GM21515 (cell line): ENCODE results near the gene CPA4.
"Not testable (repeated sequence)": the region's sequence is repeated elsewhere in the genome, so short reads cannot be mapped to it uniquely, and the experiment has no call there.

Experiments
- ATAC-seq: cut with Tn5 transposase; IDR thresholded peaks from one replicate; pipeline ENCODE4 v1.9.1; 2021; ENCODE audit not compliant: unreplicated experiment

Gene CPA4

DNA sequence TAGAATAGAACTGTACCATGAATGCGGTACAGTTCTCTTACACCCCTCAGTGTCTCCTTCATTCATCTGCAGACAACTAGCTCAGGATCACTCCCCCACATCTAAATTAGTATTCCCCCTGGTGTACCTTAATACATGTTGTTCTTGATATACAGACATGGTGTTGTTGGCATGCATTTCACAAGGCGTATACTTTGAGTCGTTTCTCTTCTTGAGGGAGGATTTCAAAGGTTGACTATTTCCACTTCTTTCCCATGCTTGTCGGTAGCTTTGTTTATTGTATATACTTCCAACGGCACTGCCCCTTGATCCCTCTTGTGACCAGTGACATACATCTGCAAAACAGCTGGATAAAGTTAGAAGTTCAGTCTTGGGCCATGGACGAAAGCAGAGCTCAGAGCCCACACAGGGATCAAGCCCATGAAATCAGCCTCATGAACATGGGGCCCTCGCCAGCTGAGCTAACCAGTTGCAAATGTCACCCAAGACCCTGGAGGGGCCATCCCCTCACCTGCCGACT is 8.6 kb downstream of the CPA4 start:
- no peak for ATAC-seq

DNA sequence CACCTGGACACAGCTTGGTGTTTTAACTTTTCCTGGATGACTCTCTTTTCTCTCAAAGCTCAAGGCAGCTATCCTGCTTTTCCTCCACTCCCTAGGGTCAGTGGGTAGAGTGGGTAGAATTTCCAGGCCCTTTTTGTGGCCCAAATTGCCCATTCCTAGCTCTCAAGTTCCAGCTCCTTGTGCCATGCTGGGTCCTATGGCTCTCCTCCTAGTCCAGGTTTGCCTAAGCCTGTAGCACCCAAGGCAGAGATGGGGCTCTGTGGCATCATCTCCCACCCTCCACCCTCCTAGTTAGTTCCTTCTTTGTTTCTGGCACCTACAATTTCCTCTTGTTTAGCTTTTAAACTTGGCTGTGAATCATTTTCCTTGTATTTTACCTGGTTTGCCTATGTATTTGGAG is 9.7 kb downstream of the CPA4 start:
- no peak for ATAC-seq

DNA sequence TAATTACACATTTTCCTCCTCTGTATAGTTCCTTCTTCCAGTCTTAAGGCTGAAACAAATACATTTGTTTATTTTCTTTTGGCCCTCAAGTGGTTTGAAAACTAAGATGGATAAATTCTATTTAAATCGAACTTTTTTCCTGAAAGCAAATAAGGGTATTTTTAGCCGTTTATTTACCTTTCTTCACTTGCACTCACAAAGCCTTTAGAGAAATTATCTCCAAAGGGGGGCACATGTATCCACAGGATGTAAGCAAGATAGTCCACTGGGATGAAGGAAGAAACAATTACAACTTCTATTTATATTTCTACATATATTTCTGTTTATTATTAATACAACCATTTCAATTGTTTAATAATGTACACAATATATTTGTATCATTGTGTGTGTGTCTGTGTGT is 10.2 kb downstream of the CPA4 start:
- ATAC-seq: no peak

DNA sequence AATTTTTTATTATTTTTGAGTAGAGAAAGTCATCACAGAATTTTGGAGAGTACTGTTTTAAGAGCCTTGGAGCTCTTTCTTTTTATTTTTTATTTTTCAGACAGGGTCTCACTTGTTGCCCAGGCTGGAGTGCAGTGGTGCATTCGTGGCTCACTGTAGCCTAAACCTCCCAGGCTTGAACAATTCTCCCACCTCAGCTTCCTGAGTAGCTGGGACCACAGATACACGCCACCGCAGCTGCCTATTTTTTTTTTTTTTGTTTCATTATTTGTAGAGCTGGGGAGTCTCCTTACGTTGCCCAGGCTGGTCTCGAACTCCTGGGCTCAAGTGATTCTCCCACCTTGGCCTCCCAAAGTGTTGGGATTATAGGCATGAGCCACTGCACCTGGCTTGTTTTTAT is 10.6 kb downstream of the CPA4 start:
- no peak for ATAC-seq

DNA sequence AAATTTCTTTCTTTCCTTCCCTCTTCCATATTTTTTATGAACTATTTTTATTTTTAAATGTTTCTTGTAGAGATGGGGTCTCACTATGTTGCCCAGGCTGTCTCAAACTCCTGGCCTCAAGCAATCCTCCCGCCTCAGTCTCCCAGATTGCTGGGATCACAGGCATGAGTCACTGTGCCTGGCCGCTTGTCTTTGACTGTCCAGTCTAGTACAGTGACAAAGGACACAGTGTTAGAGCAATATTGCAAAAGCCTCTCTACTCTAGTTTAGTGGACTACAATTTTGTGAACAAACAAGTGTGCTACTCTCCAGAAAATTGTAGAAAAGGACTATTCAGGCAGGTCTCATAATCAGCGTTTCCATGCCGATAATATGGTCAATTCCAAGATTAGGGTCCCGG is 11.0 kb downstream of the CPA4 start:
- ATAC-seq: no peak

DNA sequence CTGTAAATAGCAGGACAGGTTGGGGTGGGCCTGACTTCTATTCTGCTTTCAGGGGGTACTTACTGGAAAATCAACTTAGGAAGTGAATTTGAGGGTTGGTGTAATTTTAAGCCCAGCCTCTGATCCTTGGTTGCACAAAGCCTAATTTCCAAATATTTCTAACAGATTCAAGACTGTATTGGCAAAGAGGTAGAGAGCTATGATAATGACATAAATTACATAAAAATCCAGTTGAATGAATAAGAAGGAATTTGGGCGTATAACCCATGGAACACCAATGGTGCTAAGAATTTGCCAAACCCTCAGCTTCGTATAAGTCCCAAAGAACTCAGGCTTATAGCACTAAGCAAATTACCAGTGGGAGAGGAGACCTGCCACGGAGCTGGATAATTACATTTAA is 11.9 kb downstream of the CPA4 start:
- ATAC-seq: no peak

DNA sequence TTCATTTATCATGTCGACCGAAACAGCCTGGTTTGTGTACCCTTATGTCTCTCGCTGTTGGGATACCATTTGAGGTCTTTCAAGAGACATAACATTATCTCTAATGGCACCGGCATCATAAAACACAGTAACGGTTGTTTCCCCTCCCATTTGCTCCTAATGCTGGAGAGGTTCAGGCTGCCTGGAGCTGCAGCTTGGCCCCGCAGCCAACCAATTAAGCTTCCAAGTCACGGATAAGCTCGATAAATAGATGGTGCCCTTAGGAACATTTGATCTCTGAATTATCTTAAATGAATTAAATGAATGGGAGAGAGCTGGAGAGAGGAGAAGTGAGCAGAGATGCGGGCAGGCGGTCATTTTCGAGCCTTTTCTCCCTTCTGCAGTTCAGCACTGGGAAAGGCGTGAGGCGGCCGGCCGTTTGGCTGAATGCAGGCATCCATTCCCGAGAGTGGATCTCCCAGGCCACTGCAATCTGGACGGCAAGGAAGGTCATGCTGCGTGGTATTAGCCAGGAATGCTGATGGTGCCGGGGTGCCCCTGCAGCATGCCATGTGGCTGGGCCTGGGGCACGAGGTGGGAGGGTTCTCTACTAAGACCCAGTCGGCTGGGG is 12.6 kb downstream of the CPA4 start:
- ATAC-seq: no peak

DNA sequence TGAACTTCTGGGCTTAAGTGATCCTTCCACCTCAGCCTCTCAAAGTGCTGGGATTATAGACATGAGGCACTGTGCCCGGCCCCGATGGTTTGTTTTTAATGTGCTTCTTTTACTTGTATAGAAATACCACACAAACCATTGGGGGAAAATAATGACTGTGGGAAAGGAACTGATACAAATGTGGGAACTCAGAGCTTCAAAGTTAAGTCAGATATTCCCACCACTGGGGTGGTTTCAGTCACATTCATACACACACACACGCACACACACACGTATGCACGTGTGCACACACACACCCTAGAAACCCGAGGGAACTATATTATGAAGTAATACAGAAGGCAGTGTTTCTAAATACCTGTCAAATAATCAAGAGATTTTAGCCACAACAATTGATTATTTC is 17.0 kb downstream of the CPA4 start:
- no peak for ATAC-seq

DNA sequence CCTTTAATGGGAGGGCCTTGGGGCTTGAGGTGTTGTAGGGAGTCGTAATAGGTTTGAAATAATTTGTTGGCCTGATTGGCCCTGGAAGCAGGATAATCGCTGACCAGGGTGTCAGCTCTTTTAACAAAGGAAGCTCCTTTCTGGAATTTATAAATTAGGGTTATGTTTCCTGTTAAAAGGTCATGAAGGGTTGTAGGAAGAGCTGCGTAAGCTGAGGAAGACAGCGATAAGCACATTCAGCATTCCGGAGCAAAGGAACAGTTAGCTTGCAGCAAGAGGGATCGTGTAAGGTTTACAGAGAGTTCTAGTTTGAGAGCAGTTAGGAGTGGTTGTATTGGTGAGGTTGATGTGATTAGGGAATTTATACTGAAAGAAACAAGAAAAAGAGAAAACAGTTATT is 21.3 kb downstream of the CPA4 start:
- no peak for ATAC-seq

DNA sequence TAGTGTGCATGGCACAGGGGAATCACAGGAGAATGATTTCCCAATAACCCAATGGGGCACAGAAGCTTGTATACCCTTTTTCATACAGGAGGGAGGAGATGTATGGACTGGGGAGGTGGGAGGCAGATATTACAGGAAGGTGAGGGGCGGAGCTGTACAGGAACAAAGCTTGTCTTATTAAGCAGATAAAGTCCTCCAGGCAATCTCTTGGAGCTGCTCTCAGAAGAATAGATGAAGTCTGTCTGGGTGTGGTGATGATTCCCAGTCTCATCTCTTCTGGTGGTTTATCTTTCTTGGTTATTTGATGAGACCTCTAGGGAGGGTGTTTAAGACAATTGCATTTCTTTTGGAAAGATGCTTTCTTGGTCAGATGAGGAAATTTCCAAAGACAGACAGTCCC is 26.6 kb downstream of the CPA4 start:
- ATAC-seq: no peak

DNA sequence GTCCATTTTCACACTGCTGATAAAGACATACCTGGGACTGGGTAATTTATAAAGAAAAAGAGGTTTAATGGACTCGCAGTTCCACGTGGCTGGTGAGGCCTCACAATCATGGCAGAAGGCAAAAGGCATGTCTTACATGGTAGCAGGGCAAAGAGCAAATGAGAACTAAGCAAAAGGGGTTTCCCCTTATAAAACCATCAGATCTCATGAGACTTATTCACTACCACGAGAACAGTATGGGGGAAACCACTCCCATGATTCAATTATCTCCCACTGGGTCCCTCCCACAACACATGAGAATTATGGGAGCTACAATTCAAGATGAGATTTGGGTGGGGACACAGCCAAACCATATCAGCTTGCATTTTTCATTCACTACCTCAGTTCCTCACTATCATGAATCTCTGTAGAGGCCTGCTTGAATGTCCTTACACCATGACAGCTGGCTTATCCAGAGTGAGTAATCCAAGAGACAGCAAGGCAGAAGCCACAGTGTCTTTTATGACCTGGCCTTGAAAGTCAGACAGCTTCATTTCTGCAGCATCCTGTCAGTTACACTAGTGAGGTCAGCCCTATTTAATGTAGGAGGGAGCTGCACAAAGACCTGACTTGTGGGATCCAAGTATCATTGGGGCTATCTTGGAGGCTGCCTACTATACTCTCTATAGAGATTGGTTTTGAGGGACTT is 28.7 kb downstream of the CPA4 start:
- not testable (repeated sequence) for ATAC-seq

DNA sequence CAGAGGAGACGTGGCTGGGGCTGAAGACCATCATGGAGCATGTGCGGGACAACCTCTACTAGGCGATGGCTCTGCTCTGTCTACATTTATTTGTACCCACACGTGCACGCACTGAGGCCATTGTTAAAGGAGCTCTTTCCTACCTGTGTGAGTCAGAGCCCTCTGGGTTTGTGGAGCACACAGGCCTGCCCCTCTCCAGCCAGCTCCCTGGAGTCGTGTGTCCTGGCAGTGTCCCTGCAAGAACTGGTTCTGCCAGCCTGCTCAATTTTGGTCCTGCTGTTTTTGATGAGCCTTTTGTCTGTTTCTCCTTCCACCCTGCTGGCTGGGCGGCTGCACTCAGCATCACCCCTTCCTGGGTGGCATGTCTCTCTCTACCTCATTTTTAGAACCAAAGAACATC is 29.7 kb downstream of the CPA4 start:
- no peak for ATAC-seq

DNA sequence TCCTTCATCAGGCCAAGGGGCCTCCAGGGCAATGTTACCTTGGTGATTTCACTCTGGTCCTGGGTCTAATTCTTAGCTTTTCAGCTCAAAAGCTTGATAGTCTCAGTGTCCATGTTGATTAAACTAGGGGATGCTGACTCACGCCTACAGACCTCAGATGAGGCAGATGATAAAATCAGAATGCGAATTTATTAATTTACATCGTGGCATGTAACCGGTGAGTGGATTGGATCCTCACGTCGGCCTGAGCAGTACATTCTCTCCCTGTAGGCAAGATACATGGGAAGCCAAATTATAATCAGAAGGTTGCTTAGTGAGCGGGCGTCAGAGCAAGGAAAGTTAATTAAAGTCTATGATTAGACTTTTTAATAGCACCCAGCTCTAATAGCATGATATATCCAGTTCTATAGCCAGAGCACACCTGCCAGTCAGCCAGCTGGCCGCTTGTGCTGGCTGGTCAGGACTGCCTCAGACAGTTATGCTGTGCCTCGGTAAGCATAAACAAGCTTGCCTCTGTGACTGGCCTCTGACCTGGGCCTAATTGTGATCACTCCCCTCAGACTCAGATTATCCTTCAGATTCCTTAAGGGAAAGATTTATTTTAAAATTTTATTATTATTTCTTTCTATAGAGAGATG is 31.5 kb downstream of the CPA4 start:
- ATAC-seq: no peak

DNA sequence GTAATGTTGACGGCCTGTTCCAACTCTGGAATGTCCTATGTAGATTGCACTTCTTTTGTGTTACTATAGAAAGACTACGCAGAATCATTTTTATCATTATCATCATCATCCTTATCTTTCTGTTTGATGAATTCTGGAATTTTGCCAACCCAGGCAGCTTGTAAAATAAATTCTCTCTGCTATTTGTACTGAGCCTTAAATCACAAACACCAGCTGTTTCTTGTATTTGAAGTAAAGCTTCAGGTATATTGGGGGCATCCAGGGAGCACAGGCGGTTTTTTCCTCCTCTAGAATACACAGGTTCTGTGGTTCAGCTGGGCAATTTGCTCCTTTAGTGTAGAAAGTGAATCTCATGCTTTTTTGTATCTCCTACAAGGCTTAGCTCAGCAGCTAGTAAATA is 36.7 kb downstream of the CPA4 start:
- ATAC-seq: no peak

DNA sequence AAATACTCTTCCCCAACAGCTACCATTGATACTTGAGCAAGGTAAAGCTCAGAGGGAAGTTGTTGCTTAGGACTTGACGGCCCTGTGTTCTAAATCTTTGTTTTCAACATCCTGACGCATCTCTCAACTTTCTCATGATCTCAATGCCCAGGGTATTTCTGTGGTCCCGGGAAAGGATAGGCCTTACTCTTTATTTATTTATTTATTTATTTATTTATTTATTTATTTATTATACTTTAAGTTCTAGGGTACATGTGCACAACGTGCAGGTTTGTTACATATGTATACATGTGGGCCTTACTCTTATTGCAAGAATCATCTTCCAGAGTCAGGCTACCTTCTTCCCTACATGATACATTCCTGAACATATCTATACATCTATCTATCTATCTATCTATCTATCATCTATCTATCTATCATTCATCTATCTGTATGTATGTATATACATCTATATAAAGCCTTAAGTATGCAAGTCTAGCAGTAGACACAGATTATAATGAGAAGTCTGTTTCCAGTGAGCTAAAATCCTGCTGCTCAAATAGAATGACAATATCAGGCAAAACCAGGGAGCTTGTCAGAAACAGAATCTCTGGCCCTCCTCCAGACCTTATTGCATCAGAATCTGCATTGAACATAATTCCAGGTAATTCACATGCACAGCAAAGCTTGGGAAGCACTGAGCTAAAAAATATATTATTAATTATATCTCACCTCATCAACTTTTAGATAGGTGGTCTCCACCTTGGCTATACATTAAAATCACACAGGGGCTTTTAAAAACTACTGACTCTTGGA is 39.5 kb downstream of the CPA4 start:
- ATAC-seq: no peak

DNA sequence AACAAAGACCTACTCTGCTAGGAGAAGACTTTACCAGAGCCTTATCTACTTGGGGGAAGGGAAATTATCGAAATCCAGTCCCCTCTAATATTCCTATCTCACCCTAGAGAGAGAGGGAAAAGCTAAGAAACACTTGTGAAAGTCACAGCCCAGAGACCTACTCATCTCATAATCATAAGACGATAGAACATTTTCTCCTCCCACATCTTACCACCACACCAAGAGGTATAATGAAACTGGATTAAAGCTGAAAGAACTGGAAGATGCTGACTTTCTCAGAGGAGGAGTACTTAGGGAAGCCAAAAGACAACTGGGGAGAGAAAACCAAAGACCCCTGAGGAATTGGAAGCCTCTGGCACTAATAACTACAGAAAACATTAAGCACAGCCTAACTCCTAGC is 40.9 kb downstream of the CPA4 start:
- no peak for ATAC-seq

DNA sequence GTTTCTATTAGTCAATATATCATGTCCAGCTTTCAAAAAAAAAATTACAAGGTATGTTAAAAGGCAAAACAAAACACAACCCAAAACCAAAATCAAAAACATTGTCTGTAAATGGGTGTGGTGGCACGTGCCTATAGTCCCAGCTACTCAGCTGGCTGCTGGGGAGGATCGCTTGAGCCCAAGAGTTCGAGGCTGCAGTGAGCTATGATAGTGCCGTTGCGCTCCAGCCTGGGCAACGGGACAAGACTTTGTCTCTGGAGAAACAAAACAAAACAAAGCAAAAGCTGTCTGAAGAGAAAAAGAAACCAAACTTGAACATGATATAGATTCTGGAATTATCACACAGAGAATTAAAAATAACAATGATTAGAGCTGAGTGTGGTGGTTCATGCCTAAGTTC is 41.3 kb downstream of the CPA4 start:
- ATAC-seq: no peak

DNA sequence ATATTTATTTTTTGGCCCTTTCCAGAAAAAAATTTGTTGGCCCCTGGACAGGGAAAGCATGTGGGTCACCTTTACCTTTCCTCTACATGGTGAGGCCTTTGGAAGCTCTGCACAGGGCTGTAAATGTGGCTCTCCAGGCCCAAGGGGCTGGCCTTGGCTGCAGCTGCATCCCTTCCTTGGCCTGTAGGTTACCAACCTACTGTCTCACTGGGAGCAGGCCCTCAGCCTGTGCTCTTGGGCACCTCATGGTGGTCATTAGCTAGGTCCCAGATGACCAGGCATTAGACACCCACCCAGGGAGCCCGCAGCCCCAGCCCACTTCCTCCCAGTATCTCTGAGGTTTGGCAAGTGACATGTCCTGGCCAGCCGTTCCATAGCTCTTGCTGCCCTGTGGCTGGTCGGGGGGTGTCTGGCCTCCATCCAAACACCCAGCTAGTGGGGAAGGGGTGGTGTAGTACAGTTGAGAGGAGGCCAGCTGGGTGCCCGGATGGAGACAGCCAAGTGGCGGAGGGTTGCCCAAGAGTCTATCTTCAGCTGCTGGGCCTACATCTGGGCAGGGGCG is 44.5 kb downstream of the CPA4 start:
- ATAC-seq: no peak

DNA sequence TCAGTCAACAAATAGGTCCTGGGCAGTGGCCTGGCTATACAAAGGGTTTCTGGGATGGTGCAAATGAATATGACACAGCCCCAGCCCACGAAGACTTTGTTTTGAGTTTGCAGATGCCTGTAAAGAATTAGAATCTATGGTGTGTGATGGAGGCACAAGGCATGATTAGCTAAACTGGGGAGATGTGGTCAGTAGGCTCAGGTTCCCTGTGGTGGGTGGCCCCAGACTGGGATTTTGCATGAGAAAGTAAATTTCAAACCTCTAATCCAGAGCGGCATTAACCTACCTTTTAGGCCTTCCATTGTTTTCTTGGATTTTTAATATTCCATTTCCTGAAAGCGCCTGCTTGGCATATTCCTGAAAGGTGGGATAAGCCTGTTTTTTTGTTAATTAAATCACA is 45.3 kb downstream of the CPA4 start:
- ATAC-seq: no peak

DNA sequence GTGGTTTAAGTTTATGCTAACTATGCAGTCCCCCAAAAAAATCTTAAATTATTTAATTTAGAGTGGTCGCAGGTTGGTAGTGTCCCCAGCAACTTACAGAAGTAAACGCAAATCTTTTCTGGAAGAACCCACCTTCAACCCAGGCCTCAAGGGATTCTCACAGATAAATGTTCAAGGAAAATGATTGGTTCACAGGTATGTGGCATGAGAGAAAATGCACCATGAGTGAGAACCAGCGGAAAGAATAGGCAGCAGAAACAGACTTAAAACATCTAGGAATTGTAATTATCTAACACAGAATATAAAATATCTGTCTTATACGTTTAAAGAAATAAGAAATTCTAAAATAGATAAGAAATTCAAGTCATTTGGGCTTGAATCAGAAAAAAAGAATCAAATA is 48.9 kb downstream of the CPA4 start:
- no peak for ATAC-seq

DNA sequence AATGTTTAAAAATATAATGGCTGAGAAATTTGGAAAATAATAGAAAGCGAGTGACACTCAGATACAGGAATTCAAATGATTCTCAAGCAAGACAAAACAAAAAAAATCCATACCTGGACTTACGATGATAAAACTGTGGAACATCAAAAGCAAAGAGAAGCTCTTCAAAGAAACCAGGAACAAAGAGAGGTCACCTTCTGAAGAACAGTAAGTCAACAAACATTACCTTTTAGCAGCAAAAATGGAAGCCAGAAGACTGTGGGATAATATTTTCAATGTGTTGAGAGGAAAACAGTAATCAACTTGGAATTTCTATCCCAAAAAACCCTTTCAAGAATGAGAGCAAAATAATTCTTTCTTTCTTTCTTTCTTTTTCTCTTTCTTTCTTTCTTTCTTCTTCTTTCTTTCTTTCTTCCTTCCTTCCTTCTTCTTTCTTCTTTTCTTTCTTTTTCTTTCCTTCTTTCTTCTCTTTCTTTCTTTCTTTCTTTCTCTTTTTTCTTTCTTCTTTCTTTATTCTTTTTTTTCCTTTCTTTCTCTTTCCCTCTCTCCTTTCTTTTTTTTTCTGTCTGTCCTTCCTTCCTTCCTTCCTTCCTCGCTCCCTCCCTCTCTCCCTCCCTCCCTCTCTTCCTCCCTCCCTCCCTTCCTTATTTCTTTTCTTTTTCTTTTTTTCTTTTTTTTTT is 49.9 kb downstream of the CPA4 start:
- ATAC-seq: no peak
